Neural cell (in vitro differentiated cells): Measurements from ENCODE around the gene EFEMP1. TPM values are rescaled to one million over a fixed set of nuclear protein-coding genes. Genes with fewer than 3 reads are reported as not detected.

Experiments
- H2AFZ ChIP-seq: fragments of 200-600, 300-800 bp; sonication (generic), shearing (Covaris generic); 2 replicates; pipeline ENCODE4 v1.6.0; 2014; ENCODE audit warnings: low read depth, mild to moderate bottlenecking, antibody characterized with exemption, low read length, moderate library complexity
- H3F3A ChIP-seq: fragments of 200-600 bp; shearing (Covaris generic); 2 replicates; pipeline ENCODE4 v1.6.1; 2016; ENCODE audit warnings: mild to moderate bottlenecking, moderate library complexity, mixed read lengths, antibody characterized with exemption, low read length; ENCODE audit not compliant: insufficient read depth, poor library complexity, severe bottlenecking
- H3K27ac ChIP-seq: fragments of 200-600, 300-800 bp; sonication (generic), shearing (Covaris generic); 2 replicates; pipeline ENCODE4 v1.5.1; 2014; ENCODE audit warnings: mild to moderate bottlenecking, low read length, moderate library complexity
- H3K27me3 ChIP-seq: fragments of 300-800, 200-600 bp; sonication (generic), shearing (Covaris generic); 2 replicates; pipeline ENCODE4 v1.6.0; 2014; ENCODE audit warnings: mild to moderate bottlenecking, low read depth, low read length, moderate library complexity; ENCODE audit not compliant: insufficient read depth
- H3K36me3 ChIP-seq: fragments of 300-800, 200-600 bp; sonication (generic), shearing (Covaris generic); 2 replicates; pipeline ENCODE4 v1.5.1; 2014; ENCODE audit warnings: mild to moderate bottlenecking, antibody characterized with exemption, low read length, moderate library complexity; ENCODE audit not compliant: insufficient read depth
- H3K4me2 ChIP-seq: fragments of 300-800, 200-600 bp; sonication (generic), shearing (Covaris generic); 2 replicates; pipeline ENCODE4 v1.6.0; 2014; ENCODE audit warnings: mild to moderate bottlenecking, low read length
- H3K4me3 ChIP-seq: fragments of 300-800, 200-600 bp; sonication (generic), shearing (Covaris generic); 2 replicates; pipeline ENCODE4 v1.5.1; 2014; ENCODE audit warnings: mild to moderate bottlenecking, low read length, moderate library complexity
- H3K79me2 ChIP-seq: fragments of 200-600 bp; shearing (Covaris generic); replicated peaks from 2 replicates; pipeline ENCODE4 v1.6.0; 2014; ENCODE audit warnings: mild to moderate bottlenecking, low read length, moderate library complexity; ENCODE audit not compliant: insufficient read depth
- H3K9ac ChIP-seq: fragments of 300-800, 200-600 bp; sonication (generic), shearing (Covaris generic); 2 replicates; pipeline ENCODE4 v1.6.1; 2016; ENCODE audit warnings: mild to moderate bottlenecking, low read length, mixed read lengths
- H3K9me2 ChIP-seq: fragments of 200-600 bp; shearing (Covaris generic); 2 replicates; pipeline ENCODE4 v1.6.1; 2016; ENCODE audit warnings: mild to moderate bottlenecking, low read length, mixed read lengths; ENCODE audit not compliant: insufficient read depth
- H3K9me3 ChIP-seq: fragments of 200-600, 300-800 bp; sonication (generic), shearing (Covaris generic); 2 replicates; pipeline ENCODE4 v1.6.1; 2016; ENCODE audit warnings: mild to moderate bottlenecking, mixed run types, low read length, moderate library complexity, mixed read lengths
- H4K20me1 ChIP-seq: fragments of 200-600 bp; shearing (Covaris generic); 2 replicates; pipeline ENCODE4 v1.6.1; 2016; ENCODE audit warnings: mild to moderate bottlenecking, mixed run types; ENCODE audit not compliant: insufficient read depth
- CTCF ChIP-seq: fragments of 450-650 bp; IDR thresholded peaks from 2 replicates; pipeline ENCODE4 v1.5.1; 2014; ENCODE audit warnings: antibody characterized with exemption, mild to moderate bottlenecking, moderate library complexity; ENCODE audit not compliant: poor library complexity, severe bottlenecking
- EP300 ChIP-seq: fragments of 450-650 bp; conservative IDR thresholded peaks from 2 replicates; pipeline ENCODE4 v1.6.1; 2014; ENCODE audit warnings: antibody characterized with exemption, mild to moderate bottlenecking, moderate library complexity; ENCODE audit not compliant: poor library complexity, severe bottlenecking
- EZH2 ChIP-seq: fragments of 200-600, 300-800 bp; shearing (Covaris generic), sonication (generic); IDR thresholded peaks from 2 replicates; pipeline ENCODE4 v1.6.1; 2014; ENCODE audit warnings: antibody characterized with exemption, low read length, borderline replicate concordance, mild to moderate bottlenecking; ENCODE audit not compliant: insufficient read depth, poor library complexity, severe bottlenecking
- MXI1 ChIP-seq: fragments of 450-650 bp; conservative IDR thresholded peaks from 2 replicates; pipeline ENCODE4 v1.6.1; 2014; ENCODE audit warnings: antibody characterized with exemption, mild to moderate bottlenecking; ENCODE audit not compliant: poor library complexity, severe bottlenecking
- POLR2AphosphoS5 ChIP-seq: IDR thresholded peaks from 2 replicates; pipeline ENCODE4 v1.6.1; 2012
- RAD21 ChIP-seq: fragments of 450-650 bp; conservative IDR thresholded peaks from 2 replicates; pipeline ENCODE4 v1.6.1; 2014; ENCODE audit warnings: antibody characterized with exemption, mild to moderate bottlenecking, moderate library complexity
- REST ChIP-seq: IDR thresholded peaks from 2 replicates; pipeline ENCODE4 v1.6.1; 2012; ENCODE audit warnings: borderline replicate concordance
- SMC3 ChIP-seq: fragments of 450-650 bp; conservative IDR thresholded peaks from 2 replicates; pipeline ENCODE4 v1.6.1; 2014; ENCODE audit warnings: antibody characterized with exemption, mild to moderate bottlenecking, moderate library complexity; ENCODE audit not compliant: poor library complexity
- TAF1 ChIP-seq: IDR thresholded peaks from 2 replicates; pipeline ENCODE4 v1.6.1; 2012; ENCODE audit warnings: low read depth
- polyA plus RNA-seq: library from polyadenylated mRNA; depleted of rRNA; stranded (reverse); fragments of >200 nt; gene quantifications from 2 replicates; pipeline ENCODE4 v1.2.3, GENCODE V29; 2014

Gene EFEMP1
- polyA plus RNA-seq, 1 donor from 2014 or later = 2.7 TPM

- no peak overlapping the region for H2AFZ ChIP-seq
- no peak overlapping the region for H3K27ac ChIP-seq
- no peak overlapping the region for H3K4me3 ChIP-seq
- H4K20me1 ChIP-seq = no peaks in the 10 kb centered on the region
- no peak overlapping the region for H3K4me2 ChIP-seq
- no peak for TF ChIP-seq CTCF
- H3K27me3 ChIP-seq = no peaks in the 10 kb centered on the region
- H3K9ac ChIP-seq = no peak overlapping the region
- H3K79me2 ChIP-seq = no peaks in the 10 kb centered on the region
- H3F3A ChIP-seq = no peaks in the 10 kb centered on the region
- no peaks in the 10 kb centered on the region for H3K36me3 ChIP-seq
- H3K9me2 ChIP-seq = no peaks in the 10 kb centered on the region
- H3K9me3 ChIP-seq = no peaks in the 10 kb centered on the region
These were observed 49.2 kb downstream of the EFEMP1 start for GRCh38 chr2:55874338-55874737.

GRCh38 chr2:55871637-55872036, 51.9 kb downstream of the EFEMP1 start:
- no peaks in the 10 kb centered on the region for H3K27me3 ChIP-seq
- H4K20me1 ChIP-seq = no peaks in the 10 kb centered on the region
- H3K4me3 ChIP-seq = no peak overlapping the region
- TF ChIP-seq TAF1 (no peak), POLR2AphosphoS5 (no peak), SMC3 (no peak)
- no peaks in the 10 kb centered on the region for H3K36me3 ChIP-seq
- no peaks in the 10 kb centered on the region for H3K9me2 ChIP-seq
- H3K9ac ChIP-seq = no peak overlapping the region
- H3K4me2 ChIP-seq = no peak overlapping the region
- H3K79me2 ChIP-seq = no peaks in the 10 kb centered on the region
- H3K9me3 ChIP-seq = no peaks in the 10 kb centered on the region
- no peak overlapping the region for H2AFZ ChIP-seq
- no peaks in the 10 kb centered on the region for H3F3A ChIP-seq
- H3K27ac ChIP-seq = no peak overlapping the region

GRCh38 chr2:55869637-55870325, 53.8 kb downstream of the EFEMP1 start:
- Histone ChIP-seq H3K4me3 (no peak overlapping the region), H3K4me2 (no peak overlapping the region), H4K20me1 (no peaks in the 10 kb centered on the region), H3F3A (no peaks in the 10 kb centered on the region), H3K36me3 (no peaks in the 10 kb centered on the region), H3K9ac (no peak overlapping the region), H3K9me2 (no peaks in the 10 kb centered on the region), H2AFZ (no peak overlapping the region), H3K9me3 (no peaks in the 10 kb centered on the region), H3K27ac (no peak overlapping the region), H3K79me2 (no peaks in the 10 kb centered on the region), H3K27me3 (no peaks in the 10 kb centered on the region)
- TF ChIP-seq TAF1 (no peak), MXI1 (no peak), EP300 (no peak), SMC3 (no peak), REST (no peak), CTCF (no peak), EZH2 (no peak), RAD21 (no peak), POLR2AphosphoS5 (no peak)
